ENCODE results near the gene ACSF3.

Gene ACSF3

DNA sequence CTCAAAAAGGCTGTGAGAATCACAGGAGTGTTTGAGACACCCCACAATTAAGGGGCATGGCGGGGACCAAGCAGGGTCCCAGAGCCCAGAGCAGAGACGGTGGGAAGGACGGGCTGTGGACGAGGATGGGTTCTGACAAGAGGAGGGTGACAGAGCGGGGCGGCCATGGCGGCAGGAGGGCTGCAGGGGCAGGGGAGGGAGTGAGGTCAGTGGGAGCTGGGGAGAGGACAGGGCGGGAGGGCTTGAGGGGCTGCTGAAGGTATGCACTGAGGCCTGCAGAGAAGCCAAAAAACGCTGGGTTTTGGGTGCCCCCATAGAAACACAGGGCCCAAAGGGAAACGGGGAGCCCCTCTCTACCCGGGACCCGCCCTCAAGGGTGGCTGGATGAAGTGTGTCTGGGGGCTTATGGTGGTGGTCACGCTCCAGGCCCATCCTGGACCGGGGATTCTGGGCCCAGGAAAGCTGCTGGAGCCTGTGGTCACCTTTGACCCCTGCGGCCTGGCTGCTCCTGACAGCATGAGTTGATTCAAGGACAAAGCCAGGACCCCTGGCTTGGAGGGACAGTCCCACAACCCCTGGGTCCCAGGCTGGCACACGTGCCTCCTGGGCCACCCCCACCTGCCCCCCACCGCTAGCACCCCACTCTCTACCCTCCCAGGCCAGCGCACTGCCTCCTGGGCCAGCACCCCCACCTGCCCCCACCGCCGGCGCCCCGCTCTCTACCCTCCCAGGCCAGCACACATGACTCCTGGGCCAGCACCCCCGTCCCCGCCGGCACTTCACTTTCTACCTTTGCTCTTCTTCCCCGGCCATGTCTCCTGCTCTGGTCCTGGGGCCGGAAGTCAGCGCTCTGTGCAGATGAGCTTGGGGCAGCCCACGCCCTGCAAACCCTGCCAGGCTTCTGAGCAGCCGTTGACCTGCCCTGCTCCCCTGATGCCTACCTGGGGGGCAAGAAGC, 31.0 kb upstream of the ACSF3 start:
- TF ChIP-seq GATA2 (IDR thresholded peaks at IDR 0.05; ENCODE audit: low read depth, low read length), result no peak
- TF ChIP-seq GATA3 (IDR thresholded peaks at IDR 0.05; ENCODE audit: low read depth, low read length), result no peak

- no peak for TF ChIP-seq GATA2 (IDR thresholded peaks at IDR 0.05; ENCODE audit: low read depth, low read length)
- TF ChIP-seq GATA3 (IDR thresholded peaks at IDR 0.05; ENCODE audit: low read depth, low read length), result no peak
Observed at GRCh38 chr16:89063768-89064320, 29.8 kb upstream of the ACSF3 start.

DNA sequence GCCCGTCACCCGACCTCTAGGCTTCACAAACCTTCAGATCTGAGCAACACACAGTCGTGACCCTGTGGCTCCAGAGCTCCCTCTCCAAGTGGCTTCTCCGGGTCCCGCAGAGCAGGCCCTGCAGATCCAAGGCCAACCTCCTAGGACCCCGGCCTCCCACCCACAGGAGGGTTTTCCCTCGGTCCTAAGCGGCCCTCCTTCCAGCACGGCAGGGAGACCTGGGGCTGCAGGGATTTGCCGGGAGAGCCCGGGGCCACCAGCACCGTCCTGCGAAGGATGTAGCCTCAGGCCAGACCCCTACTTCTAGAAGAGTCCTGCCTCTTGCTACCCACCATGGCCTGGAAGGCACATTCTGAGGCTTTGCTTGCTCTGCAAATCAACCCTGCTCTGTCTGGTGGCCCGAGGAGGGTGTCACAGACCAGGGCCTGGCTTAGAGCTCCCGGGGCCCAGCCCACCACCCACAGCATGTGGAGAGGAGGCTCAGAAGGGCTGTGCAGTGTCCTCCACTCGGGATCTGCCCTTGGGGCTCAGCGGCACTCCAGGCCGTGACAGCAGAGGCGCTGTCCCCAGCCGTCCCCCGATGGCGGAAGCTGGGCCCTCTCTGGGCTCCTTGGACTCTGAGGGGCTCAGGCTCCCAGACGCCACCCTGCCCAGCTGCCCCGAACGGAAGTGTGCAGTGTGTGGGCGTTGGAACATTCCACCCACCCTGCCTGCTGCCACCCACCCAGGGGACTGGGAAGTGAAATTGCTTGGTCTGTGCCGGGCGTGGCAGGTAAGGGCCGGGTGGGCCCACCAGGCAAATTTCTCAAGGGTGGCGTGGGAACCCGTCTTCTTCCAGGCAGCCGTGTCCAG, 28.8 kb upstream of the ACSF3 start:
- TF ChIP-seq GATA3 (IDR thresholded peaks at IDR 0.05; ENCODE audit: low read depth, low read length), result no peak
- TF ChIP-seq GATA2 (IDR thresholded peaks at IDR 0.05; ENCODE audit: low read depth, low read length), result no peak

- TF ChIP-seq GATA2 (IDR thresholded peaks at IDR 0.05; ENCODE audit: low read depth, low read length), result no peak
- TF ChIP-seq GATA3 (IDR thresholded peaks at IDR 0.05; ENCODE audit: low read depth, low read length), result no peak
Observed at GRCh38 chr16:89065458-89065822, 28.2 kb upstream of the ACSF3 start.

- TF ChIP-seq GATA2 (IDR thresholded peaks at IDR 0.05; ENCODE audit: low read depth, low read length) (no peak), GATA3 (IDR thresholded peaks at IDR 0.05; ENCODE audit: low read depth, low read length) (no peak)
Observed at GRCh38 chr16:89066721-89067120, 26.9 kb upstream of the ACSF3 start.

DNA sequence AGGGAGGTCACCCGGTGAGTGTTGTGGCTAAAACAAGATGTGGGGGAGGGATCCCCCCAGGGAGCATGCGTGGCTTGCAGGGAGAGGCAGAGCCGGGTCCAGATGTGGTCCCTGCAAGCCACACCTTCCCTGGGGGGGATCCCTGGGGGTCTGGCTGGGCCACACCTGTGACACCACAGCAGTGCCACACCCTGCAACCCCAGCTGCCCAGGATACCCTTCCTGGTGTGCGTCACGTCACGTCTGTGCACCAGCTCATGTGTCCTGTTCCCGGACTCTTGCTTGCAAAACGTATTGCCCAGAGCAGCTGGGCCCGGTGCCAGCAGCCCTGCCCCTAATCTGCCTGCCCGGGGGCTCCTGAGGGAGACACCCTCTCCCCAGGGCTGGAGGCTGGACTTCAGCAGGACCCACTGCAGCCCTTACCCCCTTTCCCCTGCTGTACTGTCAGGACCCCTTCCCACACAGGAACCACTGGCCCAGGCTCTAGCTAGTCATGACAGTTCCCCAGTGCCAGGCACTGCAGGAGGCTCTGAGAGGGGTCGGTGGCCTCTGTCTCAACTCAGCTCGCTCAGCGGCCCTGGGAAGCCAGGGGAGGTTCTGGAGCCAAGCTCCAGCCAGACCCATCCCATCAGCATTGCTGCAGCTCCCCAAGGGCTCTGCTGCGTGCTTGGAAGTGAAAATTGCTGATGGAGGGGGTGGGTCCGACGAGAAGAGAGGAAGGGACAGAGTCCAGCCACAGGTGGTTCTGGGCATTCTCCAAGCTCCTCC, 25.8 kb upstream of the ACSF3 start:
- TF ChIP-seq GATA2 (IDR thresholded peaks at IDR 0.05; ENCODE audit: low read depth, low read length), result no peak
- no peak for TF ChIP-seq GATA3 (IDR thresholded peaks at IDR 0.05; ENCODE audit: low read depth, low read length)

DNA sequence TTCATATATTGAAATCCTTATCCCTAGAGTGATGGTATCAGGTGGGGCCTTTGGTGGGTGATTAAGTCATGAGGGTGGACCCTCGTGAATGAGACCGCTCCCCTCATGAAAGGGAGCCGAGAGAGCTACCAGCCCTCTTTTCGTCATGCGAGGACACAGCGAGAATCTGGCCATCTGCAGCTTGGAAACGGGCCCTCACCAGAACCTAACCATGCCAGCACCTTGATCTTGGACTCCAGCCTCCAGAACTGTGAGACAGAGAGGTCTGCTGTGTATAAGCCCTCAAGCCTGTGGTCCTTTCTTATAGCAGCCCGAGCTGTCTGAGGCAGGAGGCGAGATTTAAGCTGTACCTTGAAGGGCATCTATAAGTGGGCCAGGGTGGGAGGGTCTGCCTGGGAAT, 23.7 kb upstream of the ACSF3 start:
- TF ChIP-seq GATA2 (IDR thresholded peaks at IDR 0.05; ENCODE audit: low read depth, low read length) (no peak), GATA3 (IDR thresholded peaks at IDR 0.05; ENCODE audit: low read depth, low read length) (no peak)

DNA sequence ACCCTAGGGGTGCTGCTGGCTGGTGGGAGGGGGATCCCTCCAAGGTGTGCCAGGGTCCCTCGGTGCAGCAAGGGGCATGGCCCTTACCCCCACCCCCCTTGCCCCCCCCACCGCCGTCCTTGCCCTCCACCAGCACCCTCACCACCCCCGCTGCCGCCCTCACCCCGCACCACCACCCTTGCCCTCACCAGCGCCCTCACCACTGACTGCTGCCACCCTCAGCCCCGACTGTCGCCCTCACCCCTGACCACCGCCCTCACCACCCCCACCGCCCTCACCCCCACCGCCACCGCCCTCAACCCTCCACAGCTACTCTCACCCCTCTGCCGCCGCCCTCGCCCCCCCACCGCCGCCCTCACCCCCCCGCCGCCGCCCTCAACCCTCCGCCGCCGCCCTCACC, 23.1 kb upstream of the ACSF3 start:
- no peak for TF ChIP-seq GATA3 (IDR thresholded peaks at IDR 0.05; ENCODE audit: low read depth, low read length)
- TF ChIP-seq GATA2 (IDR thresholded peaks at IDR 0.05; ENCODE audit: low read depth, low read length), result no peak

GRCh38 chr16:89071686-89072547, 21.7 kb upstream of the ACSF3 start:
- TF ChIP-seq GATA2 (IDR thresholded peaks at IDR 0.05; ENCODE audit: low read depth, low read length), result no peak
- no peak for TF ChIP-seq GATA3 (IDR thresholded peaks at IDR 0.05; ENCODE audit: low read depth, low read length)

GRCh38 chr16:89072548-89073130, 21.0 kb upstream of the ACSF3 start:
- TF ChIP-seq GATA3 (IDR thresholded peaks at IDR 0.05; ENCODE audit: low read depth, low read length) (no peak), GATA2 (IDR thresholded peaks at IDR 0.05; ENCODE audit: low read depth, low read length) (peak; percentile 44; the same call in 1 of the 2 replicates)

- TF ChIP-seq GATA2 (IDR thresholded peaks at IDR 0.05; ENCODE audit: low read depth, low read length) (no peak), GATA3 (IDR thresholded peaks at IDR 0.05; ENCODE audit: low read depth, low read length) (no peak)
Observed at GRCh38 chr16:89073346-89074071, 20.1 kb upstream of the ACSF3 start.

Measured in SH-SY5Y (cell line).